Measurements from ENCODE around the gene RANBP3L.
"Not testable (repeated sequence)": the region's sequence is repeated elsewhere in the genome, so short reads cannot be mapped to it uniquely, and the experiment has no call there.

RANBP3L gene

GRCh38 chr5:36285837-36286615, 15.7 kb downstream of the RANBP3L start:
- no peak for DNase-seq (ENCODE audit: low spot score)
- CTCF ChIA-PET, result no interaction called here
- POLR2A ChIA-PET (ENCODE audit: low non-redundant PET), result no interaction called here
- TF ChIP-seq CTCF (conservative IDR thresholded peaks at IDR 0.05; ENCODE audit: low read depth), result no peak
- H3K27ac ChIP-seq, result no peak overlapping the region

- CTCF ChIA-PET, result interaction anchor here (0.8 kb wide), 2 partner anchors 24 to 412 kb away, joined by 3 read pairs; no protein-coding TSS in a partner anchor
- POLR2A ChIA-PET (ENCODE audit: low non-redundant PET); DNase-seq (ENCODE audit: low spot score); H3K27ac ChIP-seq: not testable (repeated sequence)
Measured at GRCh38 chr5:36283775-36284174, 17.9 kb downstream of the RANBP3L start.

- ChIA-PET POLR2A (ENCODE audit: low non-redundant PET) (no interaction called here), CTCF (no interaction called here)
- DNase-seq (ENCODE audit: low spot score), result no peak
- no peak overlapping the region for H3K27ac ChIP-seq
- no peak for TF ChIP-seq CTCF (conservative IDR thresholded peaks at IDR 0.05; ENCODE audit: low read depth)
Measured at GRCh38 chr5:36281626-36282025, 20.1 kb downstream of the RANBP3L start.

GRCh38 chr5:36279054-36279698, 22.5 kb downstream of the RANBP3L start:
- TF ChIP-seq CTCF (conservative IDR thresholded peaks at IDR 0.05; ENCODE audit: low read depth), result no peak
- POLR2A ChIA-PET (ENCODE audit: low non-redundant PET), result no interaction called here
- DNase-seq (ENCODE audit: low spot score), result no peak
- no peak overlapping the region for H3K27ac ChIP-seq
- CTCF ChIA-PET, result no interaction called here

- no peak for TF ChIP-seq CTCF (conservative IDR thresholded peaks at IDR 0.05; ENCODE audit: low read depth)
- ChIA-PET CTCF (no interaction called here), POLR2A (ENCODE audit: low non-redundant PET) (no interaction called here)
- no peak overlapping the region for H3K27ac ChIP-seq
- DNase-seq (ENCODE audit: low spot score), result no peak
Measured at GRCh38 chr5:36277521-36278176, 24.1 kb downstream of the RANBP3L start.

- ChIA-PET POLR2A (ENCODE audit: low non-redundant PET) (no interaction called here), CTCF (no interaction called here)
- no peak overlapping the region for H3K27ac ChIP-seq
- DNase-seq (ENCODE audit: low spot score), result no peak
- TF ChIP-seq CTCF (conservative IDR thresholded peaks at IDR 0.05; ENCODE audit: low read depth), result no peak
Measured at GRCh38 chr5:36276864-36277263, 24.8 kb downstream of the RANBP3L start.

All from RWPE1 (cell line).